Endodermal cell (in vitro differentiated cells): ENCODE results near the gene GOLGA5. TPM values are rescaled to one million over a fixed set of nuclear protein-coding genes. Genes with fewer than 3 reads are reported as not detected.
"Not testable (repeated sequence)": the region's sequence is repeated elsewhere in the genome, so short reads cannot be mapped to it uniquely, and the experiment has no call there.

Source experiments
- DNase-seq: peaks from one replicate; pipeline ENCODE4 v3.0.0-alpha.2; 2017
- H3K27ac ChIP-seq: 2 replicates; pipeline ENCODE4 v1.5.1; 2013; ENCODE audit warnings: mild to moderate bottlenecking, low read depth, low read length, moderate library complexity
- H3K27me3 ChIP-seq: 2 replicates; pipeline ENCODE4 v1.6.1; 2013; ENCODE audit warnings: mild to moderate bottlenecking, low read length, moderate library complexity; ENCODE audit not compliant: insufficient read depth, control insufficient read depth, poor library complexity, severe bottlenecking
- H3K36me3 ChIP-seq: 2 replicates; pipeline ENCODE4 v1.7.0; 2013; ENCODE audit warnings: mild to moderate bottlenecking, low read length, moderate library complexity; ENCODE audit not compliant: control insufficient read depth, insufficient read depth
- H3K4me1 ChIP-seq: one replicate; pipeline ENCODE4 v1.7.0; 2013; ENCODE audit warnings: low read length; ENCODE audit not compliant: control insufficient read depth, insufficient read depth
- H3K4me3 ChIP-seq: 2 replicates; pipeline ENCODE4 v1.5.1; 2013; ENCODE audit warnings: mild to moderate bottlenecking, low read length, moderate library complexity
- H3K9ac ChIP-seq: 2 replicates; pipeline ENCODE4 v1.6.1; 2013; ENCODE audit warnings: mild to moderate bottlenecking, low read length, moderate library complexity; ENCODE audit not compliant: poor library complexity, severe bottlenecking; ENCODE audit errors: extremely low read depth
- H3K9me3 ChIP-seq: 2 replicates; pipeline ENCODE4 v1.6.1; 2013; ENCODE audit warnings: mild to moderate bottlenecking, low read length, moderate library complexity; ENCODE audit not compliant: control insufficient read depth
- H3K27ac Mint-ChIP-seq: 2 replicates; pipeline ENCODE4 v1.8.0; 2020; ENCODE audit warnings: mixed read lengths
- H3K27me3 Mint-ChIP-seq: 2 replicates; pipeline ENCODE4 v1.8.0; 2021; ENCODE audit warnings: mild to moderate bottlenecking, mixed read lengths; ENCODE audit not compliant: insufficient read depth
- H3K36me3 Mint-ChIP-seq: 2 replicates; pipeline ENCODE4 v1.8.0; 2020; ENCODE audit warnings: low read depth, mixed read lengths
- H3K4me1 Mint-ChIP-seq: 2 replicates; pipeline ENCODE4 v1.8.0; 2020; ENCODE audit warnings: mixed read lengths
- H3K4me3 Mint-ChIP-seq: 2 replicates; pipeline ENCODE4 v1.8.0; 2020; ENCODE audit warnings: mild to moderate bottlenecking, moderate library complexity, mixed read lengths
- H3K9me3 Mint-ChIP-seq: 2 replicates; pipeline ENCODE4 v1.8.0; 2020; ENCODE audit warnings: mild to moderate bottlenecking, mixed read lengths
- WGBS, 2 experiments: methylation state at CpG; one replicate each; pipeline versions ENCODE4 v1.1.5 to v1.1.7; 2013; ENCODE audit warnings: missing lambda C conversion rate in 2 of 2, mixed read lengths in 1 of 2; ENCODE audit not compliant: insufficient coverage in 1 of 2, insufficient read length in 1 of 2; 5-methylcytosine and 5-hydroxymethylcytosine counted together
- total RNA-seq, 2 donors: library from RNA; stranded (reverse); fragmentation: NEBNext Ultra II Directional in 1 of 2; extraction: Animal tissue kit (Norgen Biotek cat#: 25700) in 1 of 2; gene quantifications; 2 replicates in 1 of 2; 3 replicates in 1 of 2; pipeline ENCODE4 v1.2.1, GENCODE V29; 2021
- TF ChIP-seq, protein P1 (sequence below): fragments of 200-600 bp; sonication (generic); conservative IDR thresholded peaks from 2 replicates; pipeline ENCODE4 v1.5.0; 2021; ENCODE audit warnings: antibody characterized with exemption, mild to moderate bottlenecking

Gene GOLGA5
- total RNA-seq, 2 donors from 2014 or later, result 29.3 to 41.1 TPM

DNA sequence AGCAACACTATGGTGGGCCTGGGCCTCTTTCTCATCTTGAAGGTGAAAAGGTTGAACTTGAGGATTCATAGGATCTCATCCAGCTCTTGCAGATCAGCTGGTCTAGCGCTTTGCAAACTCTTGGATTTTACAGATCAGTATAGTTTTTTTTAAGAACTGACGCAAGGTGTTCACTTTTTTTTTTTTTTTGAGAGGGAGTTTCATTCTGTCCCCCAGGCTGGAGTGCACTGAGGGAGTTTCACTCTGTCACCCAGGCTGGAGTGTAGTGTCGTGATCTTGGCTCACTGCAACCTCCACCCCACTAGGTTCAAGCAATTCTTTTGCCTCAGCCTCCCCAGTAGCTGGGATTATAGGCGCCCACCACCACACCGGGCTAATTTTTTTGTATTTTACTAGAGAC is 25.3 kb upstream of the GOLGA5 start:
- Mint-ChIP-seq H3K36me3 (no peaks in the 10 kb centered on the region), H3K4me3 (no peak overlapping the region), H3K27ac (no peak overlapping the region), H3K9me3 (no peaks in the 10 kb centered on the region), H3K4me1 (no peaks in the 10 kb centered on the region), H3K27me3 (peaks cover 4% of the 10 kb centered on the region)
- H3K4me1 ChIP-seq, result no peaks in the 10 kb centered on the region
- H3K4me3 ChIP-seq, result no peak overlapping the region
- TF ChIP-seq, protein P1, sequence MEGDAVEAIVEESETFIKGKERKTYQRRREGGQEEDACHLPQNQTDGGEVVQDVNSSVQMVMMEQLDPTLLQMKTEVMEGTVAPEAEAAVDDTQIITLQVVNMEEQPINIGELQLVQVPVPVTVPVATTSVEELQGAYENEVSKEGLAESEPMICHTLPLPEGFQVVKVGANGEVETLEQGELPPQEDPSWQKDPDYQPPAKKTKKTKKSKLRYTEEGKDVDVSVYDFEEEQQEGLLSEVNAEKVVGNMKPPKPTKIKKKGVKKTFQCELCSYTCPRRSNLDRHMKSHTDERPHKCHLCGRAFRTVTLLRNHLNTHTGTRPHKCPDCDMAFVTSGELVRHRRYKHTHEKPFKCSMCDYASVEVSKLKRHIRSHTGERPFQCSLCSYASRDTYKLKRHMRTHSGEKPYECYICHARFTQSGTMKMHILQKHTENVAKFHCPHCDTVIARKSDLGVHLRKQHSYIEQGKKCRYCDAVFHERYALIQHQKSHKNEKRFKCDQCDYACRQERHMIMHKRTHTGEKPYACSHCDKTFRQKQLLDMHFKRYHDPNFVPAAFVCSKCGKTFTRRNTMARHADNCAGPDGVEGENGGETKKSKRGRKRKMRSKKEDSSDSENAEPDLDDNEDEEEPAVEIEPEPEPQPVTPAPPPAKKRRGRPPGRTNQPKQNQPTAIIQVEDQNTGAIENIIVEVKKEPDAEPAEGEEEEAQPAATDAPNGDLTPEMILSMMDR, result no peak
- no peak overlapping the region for H3K27ac ChIP-seq
- no peaks in the 10 kb centered on the region for H3K36me3 ChIP-seq
- 85 to 94% methylated on average over 3 to 5 of the region's 5 CpGs for WGBS, 2 experiments
- no peak for DNase-seq
- H3K9ac ChIP-seq, result no peak overlapping the region
- H3K27me3 ChIP-seq, result no peaks in the 10 kb centered on the region
- no peaks in the 10 kb centered on the region for H3K9me3 ChIP-seq

DNA sequence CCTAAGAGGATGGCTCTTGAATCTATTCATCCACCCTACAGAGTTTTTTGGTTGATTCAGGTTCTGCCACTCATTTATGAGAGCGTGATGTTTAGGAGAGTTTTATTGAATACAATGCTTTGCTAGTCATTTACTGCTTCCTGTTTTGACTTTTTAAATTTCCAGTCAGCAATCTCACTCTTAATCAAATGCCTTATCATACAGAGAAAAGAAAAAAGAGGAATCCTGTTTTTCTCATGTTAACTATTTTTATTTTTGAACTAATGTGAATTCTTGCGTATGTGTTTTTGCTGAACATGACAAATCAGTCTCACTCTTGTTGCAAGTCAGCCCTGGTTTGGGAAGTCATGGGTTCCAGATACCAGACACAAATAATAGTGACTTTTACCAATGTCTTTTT is 23.6 kb upstream of the GOLGA5 start:
- WGBS, 2 experiments, result 92% methylated on average over 2 of the region's 2 CpGs; no CpG with 5 or more reads in 1 of the 2 experiments

GRCh38 chr14:92774572-92774971 is 19.5 kb upstream of the GOLGA5 start:
- H3K4me3 Mint-ChIP-seq, result no peak overlapping the region
- Histone ChIP-seq H3K36me3 (no peaks in the 10 kb centered on the region), H3K27ac (no peak overlapping the region), H3K4me1 (no peaks in the 10 kb centered on the region), H3K9me3 (no peaks in the 10 kb centered on the region), H3K4me3 (no peak overlapping the region), H3K27me3 (no peaks in the 10 kb centered on the region), H3K9ac (no peak overlapping the region)
- peaks cover 2% of the 10 kb centered on the region for H3K27me3 Mint-ChIP-seq
- TF ChIP-seq, protein P1, result no peak
- no peaks in the 10 kb centered on the region for H3K36me3 Mint-ChIP-seq
- no peaks in the 10 kb centered on the region for H3K4me1 Mint-ChIP-seq
- H3K9me3 Mint-ChIP-seq, result no peaks in the 10 kb centered on the region
- WGBS, 2 experiments, result 85% methylated on average over 7 to 8 of the region's 8 CpGs
- H3K27ac Mint-ChIP-seq, result no peak overlapping the region
- no peak for DNase-seq

More for the DNA sequence above, 23.6 kb upstream of the GOLGA5 start:
- no peak overlapping the region for H3K9ac ChIP-seq
- Mint-ChIP-seq H3K4me1 (no peaks in the 10 kb centered on the region), H3K4me3 (no peak overlapping the region), H3K27ac (no peak overlapping the region), H3K36me3 (no peaks in the 10 kb centered on the region), H3K9me3 (no peaks in the 10 kb centered on the region), H3K27me3 (peaks cover 4% of the 10 kb centered on the region)
- no peaks in the 10 kb centered on the region for H3K36me3 ChIP-seq
- no peaks in the 10 kb centered on the region for H3K27me3 ChIP-seq
- no peak overlapping the region for H3K27ac ChIP-seq
- H3K9me3 ChIP-seq, result no peaks in the 10 kb centered on the region
- TF ChIP-seq, protein P1, result no peak
- no peak for DNase-seq
- no peak overlapping the region for H3K4me3 ChIP-seq
- no peaks in the 10 kb centered on the region for H3K4me1 ChIP-seq

- not testable (repeated sequence) for H3K9me3 ChIP-seq, H3K36me3 ChIP-seq, H3K27ac ChIP-seq, H3K4me3 Mint-ChIP-seq, H3K4me1 ChIP-seq, H3K4me1 Mint-ChIP-seq, H3K4me3 ChIP-seq, H3K27me3 Mint-ChIP-seq, H3K9ac ChIP-seq, H3K36me3 Mint-ChIP-seq, H3K27ac Mint-ChIP-seq, H3K27me3 ChIP-seq, DNase-seq, H3K9me3 Mint-ChIP-seq
- WGBS, 2 experiments, result 44 to 48% methylated on average over 2 of the region's 2 CpGs
Measured at GRCh38 chr14:92775292-92775691, 18.8 kb upstream of the GOLGA5 start.

- H3K4me1 Mint-ChIP-seq, H3K27me3 Mint-ChIP-seq, H3K4me1 ChIP-seq, H3K4me3 Mint-ChIP-seq, DNase-seq, H3K9me3 ChIP-seq, H3K9me3 Mint-ChIP-seq, H3K4me3 ChIP-seq, H3K27ac Mint-ChIP-seq, H3K9ac ChIP-seq, H3K36me3 ChIP-seq, H3K27ac ChIP-seq, H3K27me3 ChIP-seq, H3K36me3 Mint-ChIP-seq: not testable (repeated sequence)
- WGBS, 2 experiments, result 100% methylated on average over 2 of the region's 3 CpGs; no CpG with 5 or more reads in 1 of the 2 experiments
Measured at GRCh38 chr14:92778868-92779565, 15.1 kb upstream of the GOLGA5 start.
